IPS DF 6.9 (cell line): ENCODE data around the gene FFAR1.

Experiments used
- DNase-seq: peaks from one replicate; pipeline ENCODE4 v3.0.0-alpha.2; 2013; ENCODE audit warnings: low read depth, low spot score
- H3K27ac ChIP-seq: one replicate; pipeline ENCODE4 v1.5.1; 2013; ENCODE audit warnings: low read length, control low read depth
- H3K27me3 ChIP-seq: 2 replicates; pipeline ENCODE4 v1.6.1; 2013; ENCODE audit warnings: mild to moderate bottlenecking, low read length; ENCODE audit not compliant: control insufficient read depth, insufficient read depth
- H3K36me3 ChIP-seq: 2 replicates; pipeline ENCODE4 v1.6.1; 2013; ENCODE audit warnings: low read length; ENCODE audit not compliant: control insufficient read depth, insufficient read depth
- H3K4me1 ChIP-seq: 2 replicates; pipeline ENCODE4 v1.6.1; 2013; ENCODE audit warnings: low read length; ENCODE audit not compliant: control insufficient read depth, insufficient read depth
- H3K4me3 ChIP-seq: 2 replicates; pipeline ENCODE4 v1.5.1; 2013; ENCODE audit warnings: mild to moderate bottlenecking, low read length
- H3K9me3 ChIP-seq: 2 replicates; pipeline ENCODE4 v1.6.1; 2013; ENCODE audit warnings: low read length, inconsistent platforms; ENCODE audit not compliant: control insufficient read depth, insufficient read depth
- WGBS: extraction: QIAGEN DNeasy Blood & Tissue Kit; methylation state at CpG from one replicate; pipeline ENCODE4 v1.1.7; 2013; ENCODE audit warnings: mixed read lengths, missing lambda C conversion rate; ENCODE audit not compliant: insufficient read length, insufficient coverage; 5-methylcytosine and 5-hydroxymethylcytosine counted together

The FFAR1 gene

GRCh38 chr19:35389192-35389861 lies 41.6 kb downstream of the FFAR1 start:
- H3K36me3 ChIP-seq, result no peaks in the 10 kb centered on the region
- no peak overlapping the region for H3K27ac ChIP-seq
- no peaks in the 10 kb centered on the region for H3K27me3 ChIP-seq
- 100% methylated on average over 1 of the region's 6 CpGs for WGBS
- no peaks in the 10 kb centered on the region; the same call in 1 of the 2 replicates for H3K4me1 ChIP-seq
- H3K4me3 ChIP-seq, result no peak overlapping the region
- DNase-seq, result no peak
- H3K9me3 ChIP-seq, result no peaks in the 10 kb centered on the region

GRCh38 chr19:35392742-35393715 lies 45.3 kb downstream of the FFAR1 start:
- WGBS, result no CpG with 5 or more reads among the region's 5 CpGs

GRCh38 chr19:35395382-35396199 lies 47.9 kb downstream of the FFAR1 start:
- Histone ChIP-seq H3K9me3 (no peaks in the 10 kb centered on the region), H3K36me3 (no peaks in the 10 kb centered on the region), H3K27ac (no peak overlapping the region), H3K27me3 (no peaks in the 10 kb centered on the region), H3K4me1 (no peaks in the 10 kb centered on the region; the same call in 1 of the 2 replicates), H3K4me3 (no peak overlapping the region)
- no CpG with 5 or more reads among the region's 19 CpGs for WGBS
- no peak for DNase-seq

More at GRCh38 chr19:35392742-35393715, 45.3 kb downstream of the FFAR1 start:
- Histone ChIP-seq H3K27ac (no peak overlapping the region), H3K27me3 (no peaks in the 10 kb centered on the region), H3K4me1 (no peaks in the 10 kb centered on the region; the same call in 1 of the 2 replicates), H3K9me3 (no peaks in the 10 kb centered on the region), H3K4me3 (no peak overlapping the region), H3K36me3 (no peaks in the 10 kb centered on the region)
- no peak for DNase-seq

- DNase-seq, result no peak
- no CpG with 5 or more reads among the region's 14 CpGs for whole genome bisulfite sequencing
- Histone ChIP-seq H3K27me3 (no peaks in the 10 kb centered on the region), H3K9me3 (no peaks in the 10 kb centered on the region), H3K36me3 (no peaks in the 10 kb centered on the region), H3K27ac (no peak overlapping the region), H3K4me3 (no peak overlapping the region), H3K4me1 (no peaks in the 10 kb centered on the region)
Measured at GRCh38 chr19:35396240-35396885, 48.7 kb downstream of the FFAR1 start.

GRCh38 chr19:35397064-35397463 lies 49.4 kb downstream of the FFAR1 start:
- WGBS, result no CpG with 5 or more reads among the region's 6 CpGs
- no peak for DNase-seq

More at GRCh38 chr19:35397064-35397463, 49.4 kb downstream of the FFAR1 start:
- no peaks in the 10 kb centered on the region for H3K36me3 ChIP-seq
- H3K4me3 ChIP-seq, result no peak overlapping the region
- H3K27ac ChIP-seq, result no peak overlapping the region
- no peaks in the 10 kb centered on the region for H3K27me3 ChIP-seq
- H3K4me1 ChIP-seq, result no peaks in the 10 kb centered on the region
- H3K9me3 ChIP-seq, result no peaks in the 10 kb centered on the region
